K562 (cell line): ENCODE data around the gene EXOC3L2. TPM values are rescaled to one million over a fixed set of nuclear protein-coding genes. Genes with fewer than 3 reads are reported as not detected.

Experiments used
- ATAC-seq: fragments of 200-7000 bp; cut with Tn5 transposase; 3 replicates; pipeline ENCODE4 v1.9.1; 2020; ENCODE audit warnings: moderate library complexity
- BruUV-seq: library from RNA; stranded (reverse); fragments of 400-500 nt; replicated peaks from 2 replicates; lab custom pipeline; 2021; lab: Mats Ljungman, UMichigan
- CTCF ChIA-PET: fragments of 300-600 bp; formaldehyde crosslinking; extraction: SDS; loops from one replicate; lab custom pipeline; 2021; ENCODE audit warnings: low intra/inter-chr PET ratio; lab: Yijun Ruan, JAX
- POLR2A ChIA-PET: fragments of 300-600, 350-650 bp; sonication (Branson Sonifier 250); formaldehyde crosslinking; extraction: SDS; loops from one replicate; lab custom pipeline; 2021; ENCODE audit warnings: antibody characterized with exemption, inconsistent platforms; lab: Yijun Ruan, JAX
- DNase-seq, 4 experiments: peaks; one replicate each; pipeline versions ENCODE4 v3.0.0 to v3.0.0-alpha.2; 2011 to 2018; ENCODE audit warnings: low spot score in 3 of 4, mixed read lengths in 3 of 4; ENCODE audit errors: extremely low read depth in 1 of 4
- FAIRE-seq: peaks from 2 replicates; lab custom pipeline; 2011; peaks lifted over from hg19 to GRCh38; lab: Jason Lieb, UNC
- H2AFZ ChIP-seq: 2 replicates; pipeline ENCODE4 v1.6.0; 2011; ENCODE audit warnings: low read depth, low read length, control low read depth, inconsistent platforms
- H3K27ac ChIP-seq: fragments of 200-600 bp; 3 replicates; pipeline ENCODE4 v1.8.0; 2011; ENCODE audit warnings: low read depth, mild to moderate bottlenecking, control low read depth, inconsistent platforms, low read length, moderate library complexity, mixed read lengths; ENCODE audit errors: extremely low read depth
- H3K27me3 ChIP-seq, 2 experiments: fragments of 300-600 bp in 1 of 2; 2 replicates in 1 of 2; 3 replicates in 1 of 2; pipeline versions ENCODE4 v1.6.0 to v1.8.0; 2011; ENCODE audit warnings: inconsistent platforms in 2 of 2, low read length in 2 of 2, mild to moderate bottlenecking in 1 of 2, mixed read lengths in 1 of 2, moderate library complexity in 1 of 2; ENCODE audit not compliant: control insufficient read depth in 2 of 2, insufficient read depth in 2 of 2
- H3K36me3 ChIP-seq: fragments of 300-600 bp; 3 replicates; pipeline ENCODE4 v1.8.0; 2011; ENCODE audit warnings: mild to moderate bottlenecking, low read length, inconsistent platforms; ENCODE audit not compliant: control insufficient read depth, insufficient read depth
- H3K4me1 ChIP-seq, 2 experiments: fragments of 200-600 bp in 1 of 2; replicated peaks in 1 of 2; 2 replicates in 1 of 2; 3 replicates in 1 of 2; pipeline versions ENCODE4 v1.5.1 to v1.8.0; 2011; ENCODE audit warnings: inconsistent platforms in 2 of 2, low read length in 2 of 2, mild to moderate bottlenecking in 1 of 2, mixed read lengths in 1 of 2, moderate library complexity in 1 of 2; ENCODE audit not compliant: control insufficient read depth in 2 of 2, insufficient read depth in 2 of 2
- H3K4me2 ChIP-seq: 2 replicates; pipeline ENCODE4 v1.6.1; 2011; ENCODE audit warnings: low read length, control low read depth, inconsistent platforms, mixed read lengths; ENCODE audit not compliant: insufficient read depth
- H3K4me3 ChIP-seq: fragments of 200-600 bp; sonication (generic), shearing (Covaris generic); 2 replicates; pipeline ENCODE4 v1.5.1; 2016; ENCODE audit warnings: control low read depth, inconsistent platforms
- H3K79me2 ChIP-seq: fragments of 200-600 bp; 3 replicates; pipeline ENCODE4 v1.8.0; 2011; ENCODE audit warnings: low read length, inconsistent platforms; ENCODE audit not compliant: control insufficient read depth, insufficient read depth
- H3K9ac ChIP-seq, 2 experiments: 2 replicates each; pipeline versions ENCODE4 v1.6.0 to v1.6.1; 2011; ENCODE audit warnings: low read depth in 2 of 2, low read length in 2 of 2, control low read depth in 1 of 2, inconsistent platforms in 1 of 2, mild to moderate bottlenecking in 1 of 2, mixed read lengths in 1 of 2; ENCODE audit not compliant: insufficient read depth in 1 of 2
- H3K9me1 ChIP-seq: one replicate; pipeline ENCODE4 v1.6.0; 2011; ENCODE audit warnings: inconsistent platforms, mild to moderate bottlenecking, low read length, moderate library complexity; ENCODE audit not compliant: control insufficient read depth, insufficient read depth
- H3K9me3 ChIP-seq: replicated peaks from 2 replicates; pipeline ENCODE4 v1.5.1; 2011; ENCODE audit warnings: low read depth, low read length, inconsistent platforms; ENCODE audit not compliant: control insufficient read depth, insufficient read depth
- H4K20me1 ChIP-seq: replicated peaks from 2 replicates; pipeline ENCODE4 v1.6.1; 2011; ENCODE audit warnings: low read length, inconsistent platforms, mixed read lengths; ENCODE audit not compliant: control insufficient read depth, insufficient read depth
- BHLHE40 ChIP-seq: IDR thresholded peaks from 2 replicates; pipeline ENCODE4 v1.6.1; 2011; ENCODE audit warnings: low read length, improper control_type of control experiment
- CBFA2T2 ChIP-seq: fragments of 450-650 bp; conservative IDR thresholded peaks from 2 replicates; pipeline ENCODE4 v1.6.1; 2017; ENCODE audit warnings: mild to moderate bottlenecking
- MED1 ChIP-seq: sonication (generic); formaldehyde crosslinking; IDR thresholded peaks from 2 replicates; pipeline ENCODE4 v1.8.1; 2023; ENCODE audit warnings: missing genetic modification reagents, borderline replicate concordance
- MTA1 ChIP-seq: fragments of 450-650 bp; IDR thresholded peaks from 2 replicates; pipeline ENCODE4 v1.6.1; 2017; ENCODE audit warnings: borderline replicate concordance
- RAD51 ChIP-seq: fragments of 450-650 bp; IDR thresholded peaks from 2 replicates; pipeline ENCODE4 v1.7.1; 2016; ENCODE audit warnings: low read depth, mild to moderate bottlenecking, borderline replicate concordance
- TFE3 ChIP-seq: fragments of 450-650 bp; formaldehyde crosslinking; IDR thresholded peaks from 2 replicates; pipeline ENCODE4 v1.4.0; 2020; ENCODE audit warnings: mild to moderate bottlenecking, mixed read lengths
- TOE1 ChIP-seq, 2 experiments: fragments of 450-650 bp in 1 of 2; sonication (generic) in 1 of 2; formaldehyde crosslinking in 1 of 2; IDR thresholded peaks; 2 replicates each; pipeline versions ENCODE4 v1.7.1 to v1.8.0; 2016 to 2022; ENCODE audit warnings: borderline replicate concordance in 2 of 2, mild to moderate bottlenecking in 2 of 2, antibody characterized with exemption in 1 of 2, inconsistent platforms in 1 of 2, low read depth in 1 of 2, missing genetic modification reagents in 1 of 2, moderate library complexity in 1 of 2
- USF1 ChIP-seq: sonication (generic); formaldehyde crosslinking; IDR thresholded peaks from 2 replicates; pipeline ENCODE4 v1.9.0; 2022; ENCODE audit warnings: mild to moderate bottlenecking, missing genetic modification reagents
- USF2 ChIP-seq: sonication (generic); formaldehyde crosslinking; IDR thresholded peaks from 2 replicates; pipeline ENCODE4 v1.5.0; 2020; ENCODE audit warnings: missing genetic modification reagents
- WGBS: fragments of 100-300 bp; shearing (Covaris generic); methylation state at CpG from one replicate; pipeline ENCODE4 v1.1.6; 2016; ENCODE audit warnings: low coverage, mixed read lengths; ENCODE audit not compliant: insufficient coverage; ENCODE audit errors: missing lambda C conversion rate; 5-methylcytosine and 5-hydroxymethylcytosine counted together
- in situ Hi-C: fragments of 300-500 bp; cut with MboI; formaldehyde crosslinking; loops from 4 replicates; pipeline ENCODE4 v1.15.0; 2018; ENCODE audit warnings: inconsistent platforms, mixed read lengths
- intact Hi-C: fragments of 100-400 bp; cut with micrococcal nuclease; formaldehyde crosslinking; loops from 2 replicates; pipeline ENCODE4 v1.14.2; 2022
- polyA plus RNA-seq, 8 experiments: library from polyadenylated mRNA; depleted of rRNA in 4 of 8; stranded (reverse) in 5 of 8; unstranded in 3 of 8; fragments of >200 nt; fragmentation: Nextera tagmentation in 2 of 8; fragmentation: Illumina TruSeq in 1 of 8; extraction: Ambion mirVana in 2 of 8; extraction: Trizol in 1 of 8; gene quantifications; 2 replicates each; pipeline versions ENCODE4 v1.2.1 to v1.2.3, GENCODE V29; 2011 to 2014; ENCODE audit warnings: inconsistent platforms in 1 of 8, missing spikeins in 1 of 8
- total RNA-seq, 7 experiments: library from RNA; depleted of rRNA in 6 of 7; stranded (reverse); fragments of >200 nt in 6 of 7; fragmentation: Illumina TruSeq in 2 of 7; extraction: Trizol in 2 of 7; gene quantifications; 2 replicates each; pipeline versions ENCODE4 v1.2.1 to v1.2.3, GENCODE V29; 2011 to 2021; ENCODE audit warnings: low replicate concordance in 1 of 7
- TF ChIP-seq, protein P1 (sequence below): sonication (generic); formaldehyde crosslinking; IDR thresholded peaks from 2 replicates; pipeline ENCODE4 v1.8.0; 2022; ENCODE audit warnings: mild to moderate bottlenecking, missing genetic modification reagents

Gene EXOC3L2
- total and polyA plus RNA-seq, 9 of the 15 experiments (the other 6 are each of a cell fraction or from before 2014, with no cell fraction given): 0.31 to 19.0 (median 2.4) TPM

DNA sequence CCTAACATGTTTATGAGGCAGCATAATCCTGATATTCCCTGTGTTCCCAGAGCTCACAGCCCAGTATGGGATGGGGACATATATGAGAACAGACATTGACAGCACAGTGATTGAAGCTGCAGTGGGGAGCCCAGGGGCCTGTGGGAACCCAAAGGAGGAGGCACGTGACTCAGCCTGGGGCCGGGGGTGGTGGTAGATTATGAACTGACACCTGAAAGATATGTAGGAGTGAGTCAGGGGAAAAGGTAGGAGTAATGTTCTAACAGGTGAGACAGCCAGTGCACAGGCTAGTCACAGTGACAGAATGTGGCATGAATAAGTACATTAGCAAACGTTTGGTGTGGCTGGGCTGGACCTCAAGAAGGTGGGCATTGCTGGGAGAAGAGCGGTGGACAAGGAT is 48.5 kb upstream of the EXOC3L2 start:
- peaks cover 10% of the 10 kb centered on the region; the same call in 1 of the 3 replicates for H3K36me3 ChIP-seq
- H3K9me1 ChIP-seq: no peaks in the 10 kb centered on the region
- no peak for DNase-seq
- no peaks in the 10 kb centered on the region for H3K9me3 ChIP-seq
- H3K4me1 ChIP-seq: no peaks in the 10 kb centered on the region; a peak in 1 of 5 replicates
- in situ Hi-C loops (no loop called here), intact Hi-C loops (no loop called here)
- H3K4me2 ChIP-seq: no peak overlapping the region
- no peaks in the 10 kb centered on the region for H4K20me1 ChIP-seq
- no peak overlapping the region for H3K27ac ChIP-seq
- no TSS peak for BruUV-seq
- H2AFZ ChIP-seq: no peak overlapping the region
- ChIA-PET CTCF (no interaction called here), POLR2A (interaction anchor here (0.6 to 1.8 kb wide), 3 partner anchors 14 to 21 kb away, joined by 3 to 5 read pairs (median 3); no protein-coding TSS in a partner anchor)
- ATAC-seq: peak; percentile 65
- no peaks in the 10 kb centered on the region for H3K79me2 ChIP-seq
- no peaks in the 10 kb centered on the region for H3K27me3 ChIP-seq
- peak; percentile 62 for FAIRE-seq
- 0 out of 4 replicates have a peak overlapping the region, but pooled peaks of 1 of the 2 experiments have one; percentile 42 for H3K9ac ChIP-seq
- 0% methylated on average over 3 of the region's 4 CpGs for WGBS
- TF ChIP-seq BHLHE40 (peak; percentile 39; the same call in 1 of the 2 replicates), TOE1 (IDR thresholded peaks at IDR 0.05; ENCODE audit: borderline replicate concordance) (peak; percentile 42; the same call in 1 of the 2 replicates), TOE1 (CRISPR knock-in tag; IDR thresholded peaks at IDR 0.05; ENCODE audit: borderline replicate concordance, low read depth) (no peak), RAD51 (peak; percentile 42; the same call in 1 of the 2 replicates), CBFA2T2 (peak; percentile 10; the same call in 1 of the 2 replicates), USF2 (peak; percentile 35), MTA1 (no peak), TFE3 (CRISPR knock-in tag) (peak; percentile 23), MED1 (CRISPR knock-in tag) (no peak), USF1 (CRISPR knock-in tag) (no peak)
- TF ChIP-seq, protein P1, sequence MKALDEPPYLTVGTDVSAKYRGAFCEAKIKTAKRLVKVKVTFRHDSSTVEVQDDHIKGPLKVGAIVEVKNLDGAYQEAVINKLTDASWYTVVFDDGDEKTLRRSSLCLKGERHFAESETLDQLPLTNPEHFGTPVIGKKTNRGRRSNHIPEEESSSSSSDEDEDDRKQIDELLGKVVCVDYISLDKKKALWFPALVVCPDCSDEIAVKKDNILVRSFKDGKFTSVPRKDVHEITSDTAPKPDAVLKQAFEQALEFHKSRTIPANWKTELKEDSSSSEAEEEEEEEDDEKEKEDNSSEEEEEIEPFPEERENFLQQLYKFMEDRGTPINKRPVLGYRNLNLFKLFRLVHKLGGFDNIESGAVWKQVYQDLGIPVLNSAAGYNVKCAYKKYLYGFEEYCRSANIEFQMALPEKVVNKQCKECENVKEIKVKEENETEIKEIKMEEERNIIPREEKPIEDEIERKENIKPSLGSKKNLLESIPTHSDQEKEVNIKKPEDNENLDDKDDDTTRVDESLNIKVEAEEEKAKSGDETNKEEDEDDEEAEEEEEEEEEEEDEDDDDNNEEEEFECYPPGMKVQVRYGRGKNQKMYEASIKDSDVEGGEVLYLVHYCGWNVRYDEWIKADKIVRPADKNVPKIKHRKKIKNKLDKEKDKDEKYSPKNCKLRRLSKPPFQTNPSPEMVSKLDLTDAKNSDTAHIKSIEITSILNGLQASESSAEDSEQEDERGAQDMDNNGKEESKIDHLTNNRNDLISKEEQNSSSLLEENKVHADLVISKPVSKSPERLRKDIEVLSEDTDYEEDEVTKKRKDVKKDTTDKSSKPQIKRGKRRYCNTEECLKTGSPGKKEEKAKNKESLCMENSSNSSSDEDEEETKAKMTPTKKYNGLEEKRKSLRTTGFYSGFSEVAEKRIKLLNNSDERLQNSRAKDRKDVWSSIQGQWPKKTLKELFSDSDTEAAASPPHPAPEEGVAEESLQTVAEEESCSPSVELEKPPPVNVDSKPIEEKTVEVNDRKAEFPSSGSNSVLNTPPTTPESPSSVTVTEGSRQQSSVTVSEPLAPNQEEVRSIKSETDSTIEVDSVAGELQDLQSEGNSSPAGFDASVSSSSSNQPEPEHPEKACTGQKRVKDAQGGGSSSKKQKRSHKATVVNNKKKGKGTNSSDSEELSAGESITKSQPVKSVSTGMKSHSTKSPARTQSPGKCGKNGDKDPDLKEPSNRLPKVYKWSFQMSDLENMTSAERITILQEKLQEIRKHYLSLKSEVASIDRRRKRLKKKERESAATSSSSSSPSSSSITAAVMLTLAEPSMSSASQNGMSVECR (CRISPR knock-in tag): no peak
- no peak overlapping the region for H3K4me3 ChIP-seq
